Forelimb muscle (tissue), 1 donor: ENCODE results near the gene IBA57. TPM values are rescaled to one million over a fixed set of nuclear protein-coding genes. Genes with fewer than 3 reads are reported as not detected.
"Not testable (repeated sequence)": the region's sequence is repeated elsewhere in the genome, so short reads cannot be mapped to it uniquely, and the experiment has no call there.

Experiments
- DNase-seq: peaks from one replicate; pipeline ENCODE4 v3.0.0-alpha.2; 2013; ENCODE audit warnings: low read depth
- polyA plus RNA-seq: library from polyadenylated mRNA; unstranded; fragments of 120-200 nt; gene quantifications from one replicate; pipeline ENCODE4 v1.2.1, GENCODE V29; 2013; ENCODE audit not compliant: insufficient read length

The IBA57 gene
- polyA plus RNA-seq, 1 donor, result 4.4 TPM

DNA sequence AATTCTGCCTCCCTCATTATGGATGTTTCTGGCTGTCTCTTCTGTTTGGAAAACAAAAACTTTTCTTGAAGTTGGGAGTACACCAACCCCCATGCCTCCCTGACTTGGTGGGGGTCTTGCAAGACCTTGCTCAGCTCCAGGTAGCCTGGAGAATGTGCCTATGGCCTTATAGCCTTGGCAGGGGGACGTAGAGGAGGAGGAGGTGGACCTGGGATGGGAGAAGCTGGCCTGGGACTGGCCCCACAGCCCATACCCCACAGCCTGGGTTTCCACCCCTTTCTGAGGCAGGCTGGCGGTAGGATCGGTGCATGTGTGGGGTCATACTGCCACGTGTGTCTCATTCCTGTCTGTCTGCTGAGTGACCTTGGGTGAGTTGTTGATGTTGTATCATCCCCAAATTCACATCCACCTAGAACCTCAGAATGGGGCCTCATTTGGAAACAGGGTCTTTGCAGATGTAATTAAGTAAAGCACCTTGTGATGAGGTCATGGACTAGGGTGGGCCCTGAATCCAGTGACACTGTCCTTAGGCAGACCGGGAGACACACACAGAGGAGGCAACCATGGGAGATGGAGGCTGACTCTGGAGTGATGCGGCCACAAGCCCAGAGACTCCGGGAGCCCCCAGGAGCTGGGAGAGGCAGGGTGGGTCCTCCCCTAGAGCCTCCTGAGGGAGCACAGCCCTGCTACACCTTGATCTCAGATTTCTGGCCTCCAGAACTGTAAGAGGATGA is 60.7 kb downstream of the IBA57 start:
- DNase-seq, result no peak

DNA sequence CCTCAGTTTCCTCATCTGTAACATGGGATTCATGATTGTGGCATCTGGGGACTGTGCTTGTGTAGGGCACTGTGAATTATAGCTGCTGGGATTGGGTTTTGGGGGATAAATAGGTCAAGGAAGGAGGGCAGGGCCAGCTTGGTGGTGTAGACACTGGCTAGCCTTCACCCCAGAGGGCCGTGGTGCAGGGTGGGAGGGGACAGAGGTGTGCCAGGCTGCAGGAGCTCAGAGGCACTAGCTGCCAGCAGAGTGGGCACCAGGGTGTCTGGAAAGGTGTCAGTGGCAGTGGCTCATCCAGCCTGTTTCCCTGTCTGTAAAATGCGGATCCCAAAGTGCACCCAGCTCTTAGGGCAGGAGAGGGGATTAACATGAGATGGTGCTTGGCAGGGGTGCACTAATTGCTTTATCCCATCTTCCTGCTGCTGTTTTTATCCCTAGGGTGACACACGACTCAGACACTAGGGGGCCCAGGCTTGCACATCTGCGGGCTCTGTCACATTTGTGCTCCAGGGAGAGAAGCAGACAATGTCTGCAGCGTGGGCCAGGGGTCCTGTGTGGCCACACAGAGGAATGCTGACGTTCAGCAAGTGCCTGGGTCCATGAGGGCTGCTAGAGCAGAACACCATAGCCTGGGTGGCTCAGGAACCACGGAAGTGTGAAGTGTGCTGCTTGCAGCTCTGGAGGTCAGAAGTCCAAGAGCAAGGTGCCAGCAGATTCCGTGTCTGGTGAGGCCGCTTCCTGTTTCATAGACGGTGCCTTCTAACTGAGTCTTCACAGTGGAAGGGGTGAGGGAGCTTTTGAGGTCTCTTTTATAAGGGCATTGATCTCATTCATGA is 61.6 kb downstream of the IBA57 start:
- DNase-seq, result no peak

DNA sequence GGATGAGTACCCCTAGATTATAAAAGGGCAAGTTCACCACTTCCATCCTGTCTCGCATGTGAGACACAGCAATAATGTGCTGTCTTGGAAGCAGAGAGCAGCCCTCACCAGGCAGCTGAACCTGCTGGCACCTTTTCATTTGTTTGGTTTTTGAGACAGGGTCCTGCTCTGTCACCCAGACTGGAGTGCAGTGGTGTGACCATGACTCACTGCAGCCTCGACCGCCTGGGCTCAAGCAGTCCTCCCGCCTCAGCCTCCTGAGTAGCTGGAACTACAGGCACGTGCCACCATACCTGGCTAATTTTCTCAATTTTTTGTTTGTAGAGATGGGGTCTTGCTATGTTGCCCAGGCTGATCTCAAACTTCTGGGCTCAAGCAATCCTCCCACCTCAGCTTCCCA is 62.5 kb downstream of the IBA57 start:
- DNase-seq, result not testable (repeated sequence)

DNA sequence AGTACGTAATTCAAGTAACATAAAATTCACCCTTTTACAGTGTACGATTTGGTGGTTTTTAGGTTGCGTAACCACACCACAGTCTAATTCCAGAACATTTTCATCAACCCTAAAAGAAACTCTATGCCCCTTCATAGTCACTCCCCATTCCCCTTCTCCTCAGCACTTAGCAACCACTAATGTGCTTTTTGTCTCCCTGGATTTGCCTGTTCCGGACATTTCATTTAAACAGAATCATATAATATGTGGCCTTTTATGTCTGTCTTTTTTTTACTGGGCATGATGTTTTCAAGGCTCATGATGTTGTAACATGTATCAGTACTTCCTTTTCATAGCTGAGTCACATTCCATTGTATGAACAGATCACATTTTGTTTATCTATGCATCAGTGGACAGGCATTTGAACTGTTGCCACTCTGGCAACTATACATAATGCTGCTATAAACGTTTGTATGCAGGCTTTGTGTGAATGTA is 63.0 kb downstream of the IBA57 start:
- no peak for DNase-seq

DNA sequence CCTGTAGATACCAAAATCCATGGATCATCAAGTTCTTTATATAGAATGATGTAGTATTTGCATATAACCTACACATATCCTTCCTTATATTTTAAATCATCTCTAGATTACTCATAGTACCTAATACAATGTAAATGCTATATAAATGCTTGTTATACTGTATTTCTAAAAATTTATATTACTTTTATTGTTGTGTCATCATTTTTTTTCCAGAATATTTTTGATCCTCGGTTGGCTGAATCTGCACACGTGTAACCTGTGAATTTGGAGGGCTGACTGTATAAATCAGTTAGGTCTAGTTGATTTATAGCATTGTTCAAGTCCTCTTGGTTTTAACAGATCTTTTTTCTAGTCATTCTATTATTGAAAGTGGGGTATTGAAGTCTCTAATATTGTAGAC is 65.6 kb downstream of the IBA57 start:
- DNase-seq, result no peak

Other genes with a start within 250 kb of the IBA57 start
- 11.2 TPM for gene WNT9A, start 217.9 kb upstream of the IBA57 start, polyA plus RNA-seq
- gene WNT3A, start 158.8 kb upstream of the IBA57 start, polyA plus RNA-seq, result not detected
- 240 TPM for gene ARF1, start 83.1 kb upstream of the IBA57 start, polyA plus RNA-seq
- 11.8 TPM for gene C1orf35, start 62.5 kb upstream of the IBA57 start, polyA plus RNA-seq
- gene MRPL55, start 56.5 kb upstream of the IBA57 start, polyA plus RNA-seq, result 28.1 TPM
- 125 TPM for gene GUK1, start 25.5 kb upstream of the IBA57 start, polyA plus RNA-seq
- 0.48 TPM for gene GJC2, start 15.9 kb upstream of the IBA57 start, polyA plus RNA-seq
- 358 TPM for gene OBSCN, start 42.2 kb downstream of the IBA57 start, polyA plus RNA-seq
- 5.7 TPM for gene TRIM11, start 241.0 kb downstream of the IBA57 start, polyA plus RNA-seq